ENCODE measurements around the gene GCAT. TPM values are rescaled to one million over a fixed set of nuclear protein-coding genes. Genes with fewer than 3 reads are reported as not detected.

Gene GCAT
- 1 to 10 TPM; 1.4 to 1.8 TPM for total RNA-seq
- 2.1 TPM for polyA plus RNA-seq (2013, experiment 1 of 2)
- 2.6 TPM for polyA plus RNA-seq (2013, experiment 2 of 2)
- 0 to 22.0 (median 1.8) reads per million in 172 experiments for total RNA-seq

- peak; percentile 81 for ATAC-seq (ENCODE audit: poor library complexity)
- POLR2A ChIA-PET: interaction anchor here (0.6 to 2.3 kb wide), 9 partner anchors 10 to 510 kb away, joined by 3 to 12 read pairs (median 3); partner anchors contain the start of genes ANKRD54, C22orf23, CSNK1E and MICALL1
- peaks cover 0 to 19% of the 10 kb centered on the region in 2 experiments for H3K9me3 ChIP-seq (ENCODE audit: control insufficient read depth in 1 of 2, insufficient read depth in 1 of 2, low read length in 2 of 2)
- H3K4me3 ChIP-seq (ENCODE audit: low read length): peak within 1 kb of the TSS; percentile 58
- Mint-ChIP-seq H3K36me3 (ENCODE audit: low read depth) (no peaks in the 10 kb centered on the region), H3K4me3 (peak within 1 kb of the TSS; percentile 84), H3K27me3 (peaks cover 43% of the 10 kb centered on the region), H3K9me3 (no peaks in the 10 kb centered on the region), H3K4me1 (ENCODE audit: low read depth) (peaks cover 46% of the 10 kb centered on the region), H3K27ac (no peak within 1 kb of the TSS)
- intact Hi-C loops (cut with DNase I, micrococcal nuclease): loop anchor here in 1 of 2 experiments (2.0 to 5.0 kb wide), 3 partner anchors 35 to 145 kb away; partner anchors contain the start of genes ANKRD54, C22orf23 and POLR2F
- H3K27ac ChIP-seq (ENCODE audit: low read depth in 1 of 2, low read length in 2 of 2): no peak within 1 kb of the TSS
- peaks cover 50 to 66% of the 10 kb centered on the region in 2 experiments for H3K27me3 ChIP-seq (ENCODE audit: control insufficient read depth in 1 of 2, insufficient read depth in 2 of 2, low read length in 2 of 2)
- CTCF ChIA-PET: interaction anchor here (0.6 to 4.1 kb wide), 3 partner anchors 10 to 108 kb away, joined by 3 to 22 read pairs (median 3); no protein-coding TSS in a partner anchor
- no peaks in the 10 kb centered on the region for H3K36me3 ChIP-seq (ENCODE audit: insufficient read depth, low read length)
- DNase-seq: peak; percentile 61 to 96 (median 79)
- H3K4me1 ChIP-seq (ENCODE audit: insufficient read depth, low read length): peaks cover 61% of the 10 kb centered on the region
- no peak for TF ChIP-seq CTCF (IDR thresholded peaks at IDR 0.05)
Observed at GRCh38 chr22:37807410-37808293, at the start of gene GCAT. TSS of gene GCAT (plus strand) at chr22:37807934. CDS start at chr22:37807968, 34 bp downstream.

- H3K9me3 ChIP-seq (ENCODE audit: control insufficient read depth in 1 of 2, insufficient read depth in 1 of 2, low read length in 2 of 2): no peaks in the 10 kb centered on the region
- intact Hi-C loops (cut with DNase I, micrococcal nuclease): no loop called here
- no peaks in the 10 kb centered on the region for H3K4me1 Mint-ChIP-seq (ENCODE audit: low read depth)
- no peak for TF ChIP-seq CTCF (IDR thresholded peaks at IDR 0.05)
- H3K27me3 Mint-ChIP-seq: no peaks in the 10 kb centered on the region
- H3K4me3 Mint-ChIP-seq: no peak overlapping the region
- no peak for ATAC-seq (ENCODE audit: poor library complexity)
- peaks cover 23% of the 10 kb centered on the region for H3K36me3 Mint-ChIP-seq (ENCODE audit: low read depth)
- no peaks in the 10 kb centered on the region for H3K27me3 ChIP-seq (ENCODE audit: control insufficient read depth in 1 of 2, insufficient read depth in 2 of 2, low read length in 2 of 2)
- H3K27ac Mint-ChIP-seq: no peak overlapping the region
- no peak for DNase-seq
- H3K4me3 ChIP-seq (ENCODE audit: low read length): no peak overlapping the region
- no peaks in the 10 kb centered on the region for H3K9me3 Mint-ChIP-seq
- ChIA-PET POLR2A (no interaction called here), CTCF (no interaction called here)
- H3K36me3 ChIP-seq (ENCODE audit: insufficient read depth, low read length): peaks cover 49% of the 10 kb centered on the region
- no peak overlapping the region for H3K27ac ChIP-seq (ENCODE audit: low read depth in 1 of 2, low read length in 2 of 2)
- H3K4me1 ChIP-seq (ENCODE audit: insufficient read depth, low read length): no peaks in the 10 kb centered on the region
Observed at GRCh38 chr22:37758694-37759093, 49.0 kb upstream of the GCAT start.

- ATAC-seq (ENCODE audit: poor library complexity) (no peak), DNase-seq (no peak)
- CTCF ChIA-PET: no interaction called here
- POLR2A ChIA-PET: no interaction called here
- H3K4me1 ChIP-seq (ENCODE audit: insufficient read depth, low read length): no peaks in the 10 kb centered on the region
- peaks cover 29% of the 10 kb centered on the region for H3K36me3 Mint-ChIP-seq (ENCODE audit: low read depth)
- H3K27ac ChIP-seq (ENCODE audit: low read depth in 1 of 2, low read length in 2 of 2): no peak overlapping the region
- H3K36me3 ChIP-seq (ENCODE audit: insufficient read depth, low read length): peaks cover 49% of the 10 kb centered on the region
- no peaks in the 10 kb centered on the region for H3K27me3 ChIP-seq (ENCODE audit: control insufficient read depth in 1 of 2, insufficient read depth in 2 of 2, low read length in 2 of 2)
- no peaks in the 10 kb centered on the region for H3K9me3 Mint-ChIP-seq
- H3K4me3 ChIP-seq (ENCODE audit: low read length): no peak overlapping the region
- no peak overlapping the region for H3K4me3 Mint-ChIP-seq
- H3K4me1 Mint-ChIP-seq (ENCODE audit: low read depth): no peaks in the 10 kb centered on the region
- H3K27me3 Mint-ChIP-seq: no peaks in the 10 kb centered on the region
- no peak overlapping the region for H3K27ac Mint-ChIP-seq
- intact Hi-C loops (cut with DNase I, micrococcal nuclease): no loop called here
- TF ChIP-seq CTCF (IDR thresholded peaks at IDR 0.05): no peak
- no peaks in the 10 kb centered on the region for H3K9me3 ChIP-seq (ENCODE audit: control insufficient read depth in 1 of 2, insufficient read depth in 1 of 2, low read length in 2 of 2)
Observed at GRCh38 chr22:37759281-37759680, 48.5 kb upstream of the GCAT start.
